Measurements from ENCODE around the gene SAMD4A.
"Not testable (repeated sequence)": the region's sequence is repeated elsewhere in the genome, so short reads cannot be mapped to it uniquely, and the experiment has no call there.

SAMD4A gene

DNA sequence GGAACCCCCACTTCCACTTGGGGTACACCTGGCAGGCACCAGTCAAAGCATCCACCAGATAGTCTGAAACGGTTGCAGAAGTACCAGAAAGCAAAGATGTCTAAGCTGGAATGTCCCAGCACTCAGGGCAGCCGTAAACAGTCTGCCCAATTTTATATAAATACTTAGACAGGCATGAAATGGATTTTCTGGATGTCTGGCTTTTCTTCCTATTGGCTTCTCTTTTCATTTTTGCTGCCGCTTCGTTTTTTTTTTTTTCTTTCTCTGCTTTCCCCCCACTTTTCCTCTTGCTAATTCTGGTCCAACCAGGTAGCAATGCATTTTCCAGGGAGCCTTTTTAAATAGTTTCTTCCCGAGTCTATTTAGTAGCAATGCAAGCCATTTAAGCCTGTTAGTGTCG, 168.0 kb downstream of the SAMD4A start:
- DNase-seq (ENCODE audit: low spot score): no peak

DNA sequence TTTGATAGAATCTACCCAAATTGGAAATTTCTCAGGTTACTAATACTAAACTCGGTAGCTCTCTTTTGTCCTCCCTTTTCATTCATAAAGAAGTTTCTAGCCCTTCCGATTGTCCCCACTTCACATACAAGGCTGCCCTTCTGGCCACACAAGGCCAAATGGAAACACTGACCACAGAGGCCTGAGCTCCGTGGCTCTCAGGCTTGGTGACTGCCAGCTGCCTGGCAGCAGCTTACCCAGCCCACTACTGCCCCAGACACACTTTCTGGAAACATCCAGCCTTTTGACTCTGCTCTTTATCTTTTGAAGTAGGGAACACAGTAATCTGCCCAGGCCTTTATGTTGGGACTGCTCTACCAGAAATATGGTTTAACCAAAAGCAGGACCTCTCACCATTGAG, 168.5 kb downstream of the SAMD4A start:
- DNase-seq (ENCODE audit: low spot score): no peak

DNA sequence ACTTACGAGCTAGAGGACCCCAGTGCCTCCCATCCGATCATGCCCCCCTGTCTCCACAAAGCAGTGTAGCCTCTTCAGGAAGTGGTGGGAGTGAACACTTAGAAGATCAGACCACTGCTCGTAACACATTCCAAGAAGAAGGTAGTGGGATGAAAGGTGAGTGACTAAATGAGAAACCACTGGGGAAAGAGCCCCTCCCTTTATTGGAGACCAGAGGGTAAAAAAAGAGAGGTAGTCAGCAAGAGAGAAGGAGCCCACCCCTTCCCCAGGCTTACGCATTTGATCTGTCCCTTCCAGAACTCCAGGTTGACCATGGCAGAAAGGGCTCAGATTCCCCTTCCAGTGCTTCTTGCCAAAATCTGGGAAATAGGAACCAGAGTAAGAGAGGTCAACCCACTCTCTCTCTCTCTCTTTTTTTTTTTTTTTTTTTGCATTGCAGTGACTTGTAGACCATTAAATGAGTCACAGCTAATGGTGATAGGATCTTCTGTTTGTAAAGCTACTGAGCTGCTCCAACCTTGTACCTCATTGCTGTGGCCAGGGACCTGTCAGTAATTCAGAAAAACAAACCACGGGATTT, 170.3 kb downstream of the SAMD4A start:
- DNase-seq (ENCODE audit: low spot score): no peak

DNA sequence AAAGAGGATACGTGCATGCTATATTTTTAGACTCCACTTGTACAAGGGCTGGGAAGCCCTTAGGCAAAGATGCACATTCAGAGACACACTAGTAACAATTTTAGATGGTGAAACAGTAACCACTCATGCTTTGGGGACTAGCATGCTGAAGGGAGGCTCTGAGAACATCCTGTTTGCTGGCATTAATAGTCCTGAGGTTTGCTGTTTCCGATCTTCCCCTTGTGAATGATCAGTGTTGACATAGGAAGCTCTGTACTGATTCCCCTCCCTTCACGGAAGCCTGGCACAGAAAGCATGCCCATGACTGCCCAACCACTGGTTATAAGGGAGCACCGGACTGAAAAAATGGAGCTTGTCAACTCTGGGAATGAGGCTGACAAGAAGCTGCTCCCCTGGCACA, 171.1 kb downstream of the SAMD4A start:
- no peak for DNase-seq (ENCODE audit: low spot score)

DNA sequence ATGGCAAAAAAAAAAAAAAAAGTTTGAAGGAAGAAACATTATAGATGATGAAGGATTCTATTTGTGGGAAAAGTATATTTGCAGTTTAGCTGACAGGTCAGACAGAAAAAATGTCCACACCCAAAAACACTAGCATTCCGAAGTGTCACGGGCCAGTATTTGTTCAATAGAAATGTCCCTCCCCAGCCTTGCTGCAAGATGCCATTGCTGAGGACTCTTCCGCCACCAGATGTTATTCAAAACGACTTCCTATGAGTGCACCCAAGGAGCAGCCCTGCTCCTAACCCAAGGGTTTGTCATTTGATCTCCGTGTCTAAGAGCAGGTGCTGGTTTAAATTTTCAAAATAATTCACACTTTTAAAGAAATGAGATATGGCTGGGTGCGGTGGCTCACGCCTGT, 172.6 kb downstream of the SAMD4A start:
- no peak for DNase-seq (ENCODE audit: low spot score)

DNA sequence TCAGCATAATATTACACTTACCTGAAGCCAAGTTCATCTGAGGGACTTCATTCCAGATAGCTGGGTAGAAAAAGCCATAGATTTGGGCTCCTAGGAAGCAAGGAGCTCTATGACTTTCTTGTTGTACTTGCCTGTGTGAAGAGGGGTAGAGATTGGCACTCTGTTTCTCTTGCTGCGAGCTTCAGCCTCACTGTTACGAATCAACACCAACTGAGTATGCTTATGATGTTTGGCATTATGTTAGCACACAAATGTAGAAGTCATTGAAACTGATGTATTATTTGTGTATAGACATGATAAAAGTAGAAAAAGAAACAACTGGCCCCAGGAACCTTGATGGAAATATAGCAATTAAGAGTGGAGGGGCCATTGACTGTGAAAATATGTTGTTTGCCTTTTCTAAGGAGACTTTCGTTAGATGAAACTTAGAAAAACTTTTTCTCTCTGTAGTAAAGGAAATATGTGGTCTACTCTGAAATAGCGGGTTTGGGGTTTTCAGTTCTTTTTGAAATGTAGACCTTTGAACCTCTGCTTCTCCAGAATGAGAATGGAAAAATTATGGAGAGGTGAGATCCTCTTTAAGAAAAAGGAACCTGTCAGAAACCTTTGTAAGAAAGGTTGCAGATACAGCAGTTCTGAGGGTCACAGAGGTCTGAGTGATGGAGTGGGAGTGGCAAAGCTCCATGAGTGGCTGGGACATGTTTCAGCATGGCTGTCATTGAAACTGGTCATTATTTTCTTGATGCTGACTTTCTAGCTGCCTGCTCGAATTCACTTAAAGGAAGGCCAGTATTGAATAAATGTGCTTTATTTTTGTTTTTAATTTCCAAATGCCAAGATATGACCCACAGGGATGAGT, 175.8 kb downstream of the SAMD4A start:
- no peak for DNase-seq (ENCODE audit: low spot score)

DNA sequence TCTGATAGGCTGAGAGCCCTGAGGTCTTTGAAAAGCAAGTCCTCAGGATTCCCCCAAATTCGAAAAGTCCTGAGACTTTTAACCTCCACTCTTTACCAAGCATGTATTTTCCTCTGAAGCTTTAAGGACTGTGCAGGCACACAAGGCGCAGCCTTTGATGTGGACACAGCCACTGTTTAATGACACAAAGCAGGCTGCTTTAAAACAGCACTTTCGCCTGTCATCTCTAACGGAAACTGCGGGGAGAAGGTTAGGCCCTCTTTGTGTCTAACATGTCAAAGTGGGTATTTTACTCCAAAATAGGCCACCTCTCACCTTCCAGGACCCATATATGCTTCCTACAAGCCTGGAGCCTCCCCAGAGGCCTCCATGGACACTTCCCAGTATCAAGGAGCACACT, 176.5 kb downstream of the SAMD4A start:
- no peak for DNase-seq (ENCODE audit: low spot score)

DNA sequence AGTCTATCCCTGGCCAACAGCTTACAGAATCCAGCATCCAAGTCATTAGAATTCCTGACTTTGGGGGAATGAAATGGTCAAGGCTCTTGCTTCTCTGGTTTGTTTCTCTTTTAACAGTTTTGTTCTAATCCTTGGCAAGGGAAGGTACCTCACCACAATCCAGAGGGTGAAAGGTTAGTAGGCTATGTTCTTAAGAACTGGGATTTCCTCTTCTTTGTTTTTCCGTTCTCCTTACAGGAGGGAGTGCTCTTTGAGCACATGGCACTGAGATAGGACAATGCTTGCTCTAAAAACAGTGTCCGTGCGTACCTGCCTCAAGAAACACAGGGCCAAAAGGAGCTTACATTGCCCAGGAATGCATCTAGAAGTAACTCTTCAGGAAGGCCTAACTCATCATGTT, 179.1 kb downstream of the SAMD4A start:
- DNase-seq (ENCODE audit: low spot score): no peak

DNA sequence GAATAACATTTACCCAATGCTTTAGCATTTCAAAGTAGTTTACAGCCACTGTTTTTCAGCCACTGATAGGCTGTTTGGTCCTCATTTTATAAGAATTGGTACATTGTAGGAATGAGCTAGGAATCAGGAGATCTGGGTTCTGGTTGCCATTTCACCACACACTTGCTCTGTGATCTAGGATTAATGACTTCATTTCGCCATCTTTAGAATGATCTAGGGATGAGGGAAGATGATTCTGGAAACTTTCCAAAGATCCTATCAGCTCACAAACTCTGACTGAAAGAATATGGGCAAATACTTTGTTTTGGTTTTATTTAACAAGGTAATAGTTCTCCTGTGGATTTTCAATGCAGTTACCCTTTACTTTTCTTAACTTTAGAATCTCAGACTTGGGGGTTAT, 180.7 kb downstream of the SAMD4A start:
- no peak for DNase-seq (ENCODE audit: low spot score)

DNA sequence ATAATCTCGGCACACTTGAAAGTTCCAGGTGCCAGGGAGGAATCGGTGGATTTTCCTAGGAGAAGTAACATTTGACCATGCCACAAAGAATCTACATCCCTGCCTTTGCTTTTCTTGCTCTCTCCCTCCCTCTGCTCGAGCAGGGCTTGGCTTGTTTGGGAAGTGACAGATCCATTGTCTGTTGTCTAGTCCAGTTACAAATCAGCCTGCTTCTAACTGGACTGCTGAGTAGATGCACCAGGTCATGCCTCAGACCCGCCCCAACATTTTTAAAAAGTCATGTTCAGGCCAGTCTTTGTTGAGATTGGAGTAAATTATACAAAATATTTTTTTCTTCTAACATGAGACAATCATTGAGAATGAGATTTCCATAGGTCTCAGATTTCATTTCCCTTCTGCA, 182.3 kb downstream of the SAMD4A start:
- DNase-seq (ENCODE audit: low spot score): no peak

DNA sequence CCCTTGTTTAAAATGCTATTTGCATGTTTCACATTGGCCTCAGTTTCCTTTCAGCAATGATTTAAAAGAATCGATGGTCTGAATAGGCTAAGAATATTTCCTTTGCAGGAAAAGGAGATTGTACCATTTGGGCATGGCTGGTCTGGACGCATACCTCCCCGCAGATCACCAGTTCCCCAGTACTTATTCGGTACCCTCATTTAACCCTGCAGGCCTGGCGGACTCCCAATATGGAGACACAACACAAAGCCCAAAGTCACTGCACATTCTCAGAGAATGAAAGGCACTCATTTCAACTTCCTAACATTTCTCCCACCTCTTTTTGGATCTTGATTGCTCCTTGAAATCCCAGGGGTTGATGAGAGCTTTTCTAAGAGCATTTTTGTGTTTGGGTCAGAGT, 182.8 kb downstream of the SAMD4A start:
- DNase-seq (ENCODE audit: low spot score): no peak

DNA sequence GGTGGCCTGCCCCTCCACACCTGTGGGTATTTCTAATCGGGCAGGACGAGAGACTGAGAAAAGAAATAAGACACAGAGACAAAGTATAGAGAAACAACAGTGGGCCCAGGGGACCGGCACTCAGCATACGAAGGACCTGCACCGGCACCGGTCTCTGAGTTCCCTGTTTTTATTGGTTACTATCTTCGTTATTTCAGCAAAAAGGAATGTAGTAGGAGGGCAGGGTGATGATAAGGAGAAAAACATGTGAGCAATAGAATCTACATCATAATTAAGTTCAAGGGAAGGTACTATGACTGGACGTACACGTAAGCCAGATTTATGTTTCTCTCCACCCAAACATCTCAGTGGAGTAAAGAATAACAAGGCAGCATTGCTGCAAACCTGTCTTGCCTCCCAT, 185.7 kb downstream of the SAMD4A start:
- not testable (repeated sequence) for DNase-seq (ENCODE audit: low spot score)

DNA sequence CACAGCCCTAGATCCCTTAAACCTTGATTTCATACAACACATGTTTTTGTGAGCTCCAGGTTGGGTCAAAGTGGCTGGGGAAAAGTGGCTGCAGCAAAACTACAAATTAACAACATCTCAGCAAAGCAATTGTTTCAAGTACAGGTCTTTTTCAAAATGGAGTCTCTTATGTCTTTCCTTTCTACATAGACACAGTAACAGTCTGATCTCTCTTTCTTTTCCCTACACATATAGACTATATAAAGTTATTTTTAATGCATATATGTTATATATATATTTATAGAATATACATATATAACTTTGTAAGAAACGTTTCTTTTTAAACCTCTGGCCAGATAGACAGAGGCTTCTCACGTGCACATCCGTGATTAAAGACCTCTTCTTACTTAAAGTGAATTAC, 186.5 kb downstream of the SAMD4A start:
- not testable (repeated sequence) for DNase-seq (ENCODE audit: low spot score)

DNA sequence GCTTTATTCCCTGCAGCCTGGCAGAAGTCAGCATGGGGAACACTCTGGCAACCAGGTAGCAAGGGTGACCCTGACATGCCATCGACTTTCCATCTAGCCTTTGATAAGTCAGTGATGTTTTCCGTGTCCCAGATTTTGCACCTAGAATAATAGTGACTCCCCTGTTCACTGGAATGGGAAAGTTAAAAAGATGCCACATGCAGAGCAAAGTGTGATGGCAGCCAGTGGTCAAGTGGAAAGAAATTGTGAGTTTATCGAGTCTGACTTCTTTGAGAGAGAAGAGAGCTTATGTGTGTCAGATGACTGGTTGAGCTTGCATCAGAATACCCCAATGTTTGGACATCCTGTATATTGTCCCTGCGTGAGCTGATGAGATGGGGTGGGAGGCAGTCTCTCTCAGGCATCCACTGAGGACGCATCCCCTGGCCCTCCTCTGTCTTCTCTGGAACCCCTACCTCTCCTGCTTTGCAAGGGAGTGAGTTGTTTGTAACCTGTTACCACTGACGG, 187.2 kb downstream of the SAMD4A start:
- no peak for DNase-seq (ENCODE audit: low spot score)

DNA sequence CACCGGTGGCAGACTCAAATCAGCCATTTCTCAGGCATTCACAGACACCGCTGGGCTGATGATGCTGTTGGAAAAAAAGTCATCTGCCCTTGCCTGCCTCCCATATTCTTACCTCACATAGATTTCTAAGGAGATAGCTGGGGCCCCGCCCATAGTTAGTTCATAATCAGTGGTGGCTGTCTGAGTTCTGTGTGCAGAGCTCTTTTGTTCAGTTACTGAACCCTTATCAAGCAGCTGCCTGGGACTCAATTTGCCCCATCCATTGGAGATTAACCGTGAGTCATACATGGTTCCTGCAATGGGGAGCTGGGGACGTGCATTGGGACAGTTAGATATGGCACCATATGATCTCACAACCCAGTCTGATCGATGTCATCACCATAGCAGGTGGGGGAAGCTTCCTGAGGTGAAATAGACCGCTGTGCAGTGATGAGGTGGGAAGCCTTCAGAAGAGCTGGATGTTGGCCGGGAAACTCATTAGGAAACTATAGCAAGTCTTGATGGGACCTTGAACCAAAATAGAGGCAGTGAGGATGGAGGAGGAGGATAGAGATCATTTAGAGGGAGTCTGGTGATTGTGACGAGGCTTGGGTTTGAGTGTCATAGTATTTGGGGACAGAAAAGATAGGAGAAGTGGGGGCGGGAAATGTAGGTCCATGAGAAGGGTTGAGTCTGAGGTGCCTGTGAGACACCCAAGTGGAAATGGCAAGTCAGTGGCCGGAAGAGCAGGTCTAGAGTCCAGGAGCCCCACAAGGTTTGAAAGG, 187.9 kb downstream of the SAMD4A start:
- DNase-seq (ENCODE audit: low spot score): no peak

DNA sequence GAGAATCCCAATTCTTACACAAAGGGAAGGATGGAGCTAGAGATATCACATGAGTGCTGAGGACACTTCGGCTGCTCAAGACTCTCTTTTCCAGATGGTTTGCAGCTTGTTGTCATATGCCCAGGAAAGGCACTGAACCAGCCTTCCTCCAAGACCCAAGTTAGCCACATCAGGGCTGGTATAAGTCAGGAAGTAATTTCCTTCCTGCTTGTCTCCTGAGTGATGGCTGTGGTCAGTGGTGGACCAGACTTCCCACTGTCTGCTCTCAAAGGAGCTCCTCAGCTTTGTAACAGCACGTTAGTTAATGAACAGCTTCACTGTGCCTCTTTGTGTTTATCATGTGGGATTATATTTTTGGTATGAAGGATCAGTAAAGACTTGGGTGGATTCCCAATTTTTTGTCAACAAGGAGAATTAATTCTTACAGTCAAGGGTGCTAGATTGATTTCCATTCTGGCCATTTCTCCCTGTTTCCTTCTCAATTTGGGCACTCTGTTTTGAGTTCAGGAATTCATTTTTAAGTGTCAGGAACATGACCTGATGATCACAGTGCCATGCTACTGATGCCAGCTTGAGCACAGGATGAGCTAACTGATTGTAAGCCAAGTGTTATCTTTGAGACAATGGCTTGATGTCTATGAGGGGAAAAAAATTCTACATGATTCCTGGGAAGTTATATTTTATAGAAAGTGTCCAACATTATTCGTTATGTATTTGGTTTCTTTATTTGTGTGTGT, 189.9 kb downstream of the SAMD4A start:
- DNase-seq (ENCODE audit: low spot score): no peak

DNA sequence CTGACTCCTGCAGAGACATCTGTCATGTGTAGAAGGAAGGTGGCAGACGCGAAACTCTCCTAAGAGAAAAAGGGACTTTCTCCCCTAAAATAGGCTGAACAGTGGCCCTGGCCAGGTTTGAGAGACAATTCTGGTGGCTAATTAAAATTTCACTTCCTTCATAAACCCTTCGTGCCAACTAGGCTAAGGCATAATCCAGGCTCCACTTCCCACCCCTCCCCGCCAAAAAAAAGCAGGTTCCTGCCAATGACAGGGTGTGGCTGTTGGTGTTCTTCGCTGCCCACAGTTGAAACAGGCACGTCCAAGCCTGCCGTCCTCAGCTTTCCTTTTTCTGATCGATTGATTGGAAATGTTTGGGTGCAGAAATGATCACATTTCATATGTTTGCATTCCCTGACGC, 191.1 kb downstream of the SAMD4A start:
- DNase-seq (ENCODE audit: low spot score): no peak

DNA sequence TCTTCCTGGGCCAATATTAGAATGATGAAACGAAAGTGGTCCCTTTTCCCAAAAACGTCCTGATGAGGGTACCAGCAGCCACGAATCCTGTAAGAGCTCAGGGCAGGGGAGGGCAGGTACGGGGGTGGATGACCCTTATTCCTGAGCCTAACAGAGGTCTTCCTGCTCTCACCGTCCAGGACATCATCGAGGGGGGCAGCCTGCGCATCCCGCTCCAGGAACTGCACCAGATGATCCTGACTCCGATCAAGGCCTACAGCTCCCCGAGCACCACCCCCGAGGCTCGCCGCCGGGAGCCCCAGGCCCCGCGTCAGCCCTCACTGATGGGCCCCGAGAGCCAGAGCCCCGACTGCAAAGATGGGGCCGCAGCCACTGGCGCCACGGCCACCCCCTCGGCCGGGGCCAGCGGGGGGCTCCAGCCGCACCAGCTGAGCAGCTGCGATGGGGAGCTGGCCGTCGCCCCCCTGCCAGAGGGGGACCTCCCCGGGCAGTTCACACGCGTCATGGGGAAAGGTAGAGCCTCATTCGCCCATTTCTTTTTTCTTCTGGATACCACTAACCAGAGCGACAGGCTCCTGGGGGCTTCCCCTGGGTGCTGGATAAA, 193.2 kb downstream of the SAMD4A start:
- DNase-seq (ENCODE audit: low spot score): no peak

DNA sequence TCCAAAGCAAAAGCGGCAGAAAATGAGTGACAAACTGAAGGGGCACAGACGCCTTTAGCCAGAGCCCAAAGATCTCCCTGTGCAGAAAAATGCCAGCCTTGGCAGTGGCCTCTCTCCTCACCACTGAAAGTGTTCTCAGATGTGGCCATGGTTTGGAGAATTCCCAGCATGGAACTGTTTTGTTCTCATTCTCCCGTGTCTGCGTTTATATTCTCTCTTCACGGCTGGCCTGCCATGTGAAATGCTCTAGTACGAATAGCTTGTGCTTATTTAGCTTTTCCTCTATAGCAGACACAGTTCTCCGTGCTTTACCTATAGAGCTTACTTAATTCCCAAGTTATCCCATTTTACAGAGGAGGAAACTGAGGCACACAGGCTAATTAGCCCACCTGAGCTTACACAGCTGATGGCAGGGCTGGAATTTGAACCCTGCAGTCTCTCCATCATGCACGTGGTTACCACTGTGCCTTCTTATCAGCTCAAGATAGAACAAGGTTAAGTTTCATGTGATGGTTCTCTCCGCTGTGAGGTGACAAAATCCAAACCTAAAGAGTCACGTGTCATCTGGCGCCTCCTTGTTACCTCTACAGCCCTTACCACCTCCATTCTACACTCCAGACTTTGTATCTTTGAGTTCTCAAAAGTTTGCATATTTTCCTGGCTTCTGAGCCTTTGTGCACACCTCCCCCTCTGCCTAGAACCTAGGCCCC, 194.1 kb downstream of the SAMD4A start:
- no peak for DNase-seq (ENCODE audit: low spot score)

DNA sequence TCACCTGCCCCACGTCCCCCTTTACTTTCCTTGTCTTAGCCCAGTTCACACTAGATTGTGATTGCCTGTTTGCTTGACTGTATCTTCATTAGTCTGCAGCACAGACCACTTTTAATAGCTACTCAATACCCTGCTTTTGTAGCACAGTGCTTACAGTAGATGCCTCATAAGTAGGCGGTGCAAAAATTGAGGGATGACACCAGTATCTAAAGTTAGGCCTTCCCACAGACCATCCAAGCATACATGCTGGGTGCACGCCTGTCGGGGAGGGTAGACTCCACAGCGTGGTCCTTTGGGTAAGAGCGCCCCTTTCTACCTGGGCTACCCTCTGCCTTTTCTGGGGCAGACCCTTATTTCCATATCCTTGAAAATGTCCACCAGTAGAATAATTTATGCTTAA, 194.9 kb downstream of the SAMD4A start:
- DNase-seq (ENCODE audit: low spot score): no peak

DNA sequence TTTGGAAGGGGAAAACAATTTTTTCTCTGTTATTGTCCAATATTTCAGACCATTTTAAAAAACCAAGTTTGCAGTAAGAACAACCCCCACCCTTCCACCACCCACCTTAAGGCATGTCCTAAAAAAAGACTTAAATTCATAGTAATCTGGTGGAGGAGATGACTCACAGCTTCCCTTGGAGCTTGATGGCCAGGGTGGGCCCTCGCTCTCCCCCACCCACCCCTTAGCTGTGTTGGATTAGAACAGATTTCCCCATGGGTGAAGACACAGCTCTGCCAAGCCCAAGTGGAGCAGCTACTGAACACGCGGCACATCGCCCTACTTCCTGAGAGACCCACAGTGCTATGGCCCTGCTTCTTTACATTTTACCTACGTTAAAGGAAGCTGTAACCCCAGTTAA, 195.4 kb downstream of the SAMD4A start:
- no peak for DNase-seq (ENCODE audit: low spot score)

Data from D341Med (cell line).